ENCODE data around the gene METTL25B.

METTL25B gene

DNA sequence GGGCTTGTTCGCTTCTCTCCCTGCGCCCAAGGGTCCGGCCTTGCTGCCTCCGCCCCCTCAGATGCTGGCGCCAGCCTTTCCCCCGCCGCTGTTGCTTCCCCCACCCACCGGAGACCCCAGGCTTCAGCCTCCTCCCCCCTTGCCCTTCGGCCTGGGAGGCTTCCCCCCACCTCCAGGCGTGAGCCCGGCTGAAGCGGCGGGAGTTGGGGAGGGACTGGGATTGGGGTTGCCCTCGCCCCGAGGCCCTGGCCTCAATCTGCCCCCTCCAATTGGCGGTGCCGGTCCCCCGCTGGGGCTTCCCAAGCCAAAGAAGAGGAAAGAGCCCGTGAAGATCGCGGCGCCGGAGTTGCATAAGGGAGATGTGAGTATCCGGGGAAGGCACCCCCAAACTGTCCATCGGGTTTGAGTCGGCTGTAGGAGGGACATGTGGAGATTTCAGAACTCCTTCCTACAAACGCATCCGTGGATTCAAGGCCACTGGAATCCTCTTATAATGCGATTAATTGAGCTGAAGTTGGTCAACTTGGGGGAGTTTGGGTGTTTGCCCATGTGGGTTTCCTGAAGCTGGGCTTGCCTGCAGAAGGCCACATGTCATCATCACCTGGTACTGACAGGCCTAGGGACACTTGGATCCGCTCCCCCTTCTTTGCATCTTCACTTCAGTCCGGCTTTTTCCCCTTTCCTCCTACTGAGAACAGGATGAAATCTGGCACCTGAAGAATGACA, 39.8 kb downstream of the METTL25B start:
- Mint-ChIP-seq H3K27me3 (no peaks in the 10 kb centered on the region), H3K36me3 (ENCODE audit: low read depth) (peaks cover 36% of the 10 kb centered on the region), H3K9me3 (no peaks in the 10 kb centered on the region), H3K4me3 (no peak overlapping the region), H3K4me1 (ENCODE audit: low read depth) (peaks cover 60% of the 10 kb centered on the region), H3K27ac (no peak overlapping the region)
- intact Hi-C loops (cut with micrococcal nuclease) = loop anchor here (1.0 kb wide), 3 partner anchors 17 to 40 kb away; partner anchors contain the start of genes HDGF, ISG20L2, METTL25B and MRPL24

DNA sequence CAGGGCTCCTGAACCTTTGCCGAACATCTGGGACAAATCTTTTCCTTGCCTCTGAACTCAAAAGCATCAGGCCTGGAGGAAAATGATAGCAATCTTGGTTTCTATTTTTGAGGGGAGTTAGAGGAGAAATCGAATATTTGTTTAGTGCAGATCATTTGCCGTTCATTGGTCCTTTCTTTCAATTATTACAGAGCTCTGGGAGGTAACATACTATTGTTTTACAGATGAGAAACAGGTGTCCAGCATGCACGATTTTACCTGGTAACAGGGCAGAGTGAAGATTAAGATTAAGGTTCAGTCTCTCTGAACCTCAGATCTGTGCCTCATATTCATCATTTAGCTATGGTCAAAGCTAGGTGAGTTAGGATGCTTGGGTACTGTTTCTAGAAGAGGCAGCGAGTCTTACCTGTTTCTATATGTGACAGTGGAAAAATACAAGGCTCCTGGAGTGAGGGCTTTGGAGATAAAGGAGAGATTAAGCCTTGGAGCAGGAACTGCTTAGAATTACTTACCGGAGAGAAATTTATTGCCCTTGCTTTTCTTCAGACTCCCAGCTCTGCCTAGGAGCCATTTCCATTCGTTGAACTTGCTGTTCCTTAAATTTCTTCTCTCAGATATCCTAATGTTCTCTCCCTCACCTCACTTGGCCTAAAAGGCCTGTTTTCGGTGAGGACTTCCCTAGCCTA, 40.5 kb downstream of the METTL25B start:
- Mint-ChIP-seq H3K4me3 (no peak overlapping the region), H3K4me1 (ENCODE audit: low read depth) (peaks cover 61% of the 10 kb centered on the region), H3K36me3 (ENCODE audit: low read depth) (peaks cover 38% of the 10 kb centered on the region), H3K27me3 (no peaks in the 10 kb centered on the region), H3K27ac (no peak overlapping the region), H3K9me3 (no peaks in the 10 kb centered on the region)
- intact Hi-C loops (cut with micrococcal nuclease) = no loop called here

DNA sequence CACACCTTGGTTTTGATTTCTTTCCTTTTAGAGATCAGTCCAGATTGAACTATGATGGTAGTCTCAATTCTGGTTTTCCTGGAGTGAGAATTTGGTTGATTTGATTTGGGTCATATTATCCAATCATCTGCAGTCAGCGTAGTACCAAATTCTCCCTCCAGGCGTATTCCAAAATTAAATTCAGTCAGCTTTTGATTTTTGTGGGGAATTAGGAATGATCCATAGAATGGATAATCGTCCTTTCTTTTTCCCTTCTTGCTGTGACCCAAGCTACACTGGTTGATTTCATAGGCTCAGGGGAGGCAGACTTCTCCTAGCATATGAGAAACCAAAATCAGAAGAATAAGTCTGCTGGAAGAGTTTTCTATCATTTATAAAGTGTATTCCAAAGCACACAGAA, 44.0 kb downstream of the METTL25B start:
- H3K36me3 Mint-ChIP-seq (ENCODE audit: low read depth) = peaks cover 44% of the 10 kb centered on the region
- no peak overlapping the region for H3K4me3 Mint-ChIP-seq
- H3K9me3 Mint-ChIP-seq = no peaks in the 10 kb centered on the region
- intact Hi-C loops (cut with micrococcal nuclease) = no loop called here
- no peak overlapping the region for H3K27ac Mint-ChIP-seq
- peaks cover 54% of the 10 kb centered on the region for H3K4me1 Mint-ChIP-seq (ENCODE audit: low read depth)
- no peaks in the 10 kb centered on the region for H3K27me3 Mint-ChIP-seq

DNA sequence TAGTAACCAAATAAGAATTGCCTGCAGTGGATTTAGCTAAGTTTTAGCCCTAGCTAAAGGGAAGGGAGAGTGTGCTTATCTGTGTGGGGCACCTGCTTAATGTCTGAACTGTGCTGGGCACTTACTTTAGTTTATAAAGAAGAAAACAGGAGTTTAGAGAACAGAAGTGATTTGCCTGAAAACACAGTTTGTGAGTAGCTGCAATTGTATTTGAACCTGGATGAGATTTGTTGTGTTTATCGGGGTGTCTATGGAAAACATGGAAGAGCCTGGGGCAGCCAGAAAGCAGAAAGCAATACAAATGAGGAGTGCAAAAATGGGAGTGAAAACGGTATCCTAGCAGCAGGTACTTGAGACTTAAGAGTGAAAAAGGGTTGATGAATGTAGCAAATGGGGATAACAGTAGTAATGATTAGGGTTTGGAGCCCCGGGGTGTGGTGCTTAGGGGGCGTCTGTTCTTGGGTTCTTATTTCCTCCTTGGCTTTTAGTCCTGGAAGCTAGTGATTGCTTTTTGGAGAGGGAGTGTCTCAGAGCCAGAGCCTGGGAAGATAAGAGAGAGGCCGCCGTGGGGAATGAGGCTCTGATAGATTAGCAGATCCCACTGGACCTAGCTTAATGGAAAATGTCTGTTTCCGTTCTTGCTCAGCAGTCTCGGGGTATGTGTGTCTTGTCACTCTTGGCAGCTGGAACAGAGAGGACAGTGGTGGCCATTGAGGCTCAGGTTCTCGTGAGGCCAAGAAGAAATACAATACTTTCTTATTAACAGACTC, 44.6 kb downstream of the METTL25B start:
- Mint-ChIP-seq H3K4me3 (no peak overlapping the region), H3K27ac (no peak overlapping the region), H3K27me3 (no peaks in the 10 kb centered on the region), H3K36me3 (ENCODE audit: low read depth) (peaks cover 44% of the 10 kb centered on the region), H3K4me1 (ENCODE audit: low read depth) (peaks cover 60% of the 10 kb centered on the region), H3K9me3 (no peaks in the 10 kb centered on the region)
- intact Hi-C loops (cut with micrococcal nuclease) = no loop called here

DNA sequence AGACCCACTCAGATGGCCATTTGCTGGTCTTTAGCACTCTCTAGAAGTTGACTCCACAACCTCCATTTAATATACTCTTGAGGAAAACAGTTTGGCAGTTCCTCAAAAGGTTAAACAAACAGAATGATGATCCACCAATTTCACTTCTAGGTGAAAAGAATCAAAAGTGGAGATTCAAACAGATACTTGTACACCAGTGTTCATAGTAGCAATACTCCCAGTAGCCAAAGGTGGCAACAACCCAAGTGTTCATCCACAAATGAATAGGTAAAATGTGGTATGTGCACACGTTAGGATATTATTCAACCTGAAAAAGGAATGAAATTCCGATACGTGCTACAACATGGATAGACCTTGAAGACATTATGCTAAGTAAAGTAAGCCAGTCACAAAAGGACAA, 45.3 kb downstream of the METTL25B start:
- Mint-ChIP-seq H3K27me3 (no peaks in the 10 kb centered on the region), H3K36me3 (ENCODE audit: low read depth) (peaks cover 50% of the 10 kb centered on the region), H3K4me1 (ENCODE audit: low read depth) (peaks cover 57% of the 10 kb centered on the region), H3K9me3 (no peaks in the 10 kb centered on the region), H3K4me3 (no peak overlapping the region), H3K27ac (no peak overlapping the region)
- intact Hi-C loops (cut with micrococcal nuclease) = no loop called here

DNA sequence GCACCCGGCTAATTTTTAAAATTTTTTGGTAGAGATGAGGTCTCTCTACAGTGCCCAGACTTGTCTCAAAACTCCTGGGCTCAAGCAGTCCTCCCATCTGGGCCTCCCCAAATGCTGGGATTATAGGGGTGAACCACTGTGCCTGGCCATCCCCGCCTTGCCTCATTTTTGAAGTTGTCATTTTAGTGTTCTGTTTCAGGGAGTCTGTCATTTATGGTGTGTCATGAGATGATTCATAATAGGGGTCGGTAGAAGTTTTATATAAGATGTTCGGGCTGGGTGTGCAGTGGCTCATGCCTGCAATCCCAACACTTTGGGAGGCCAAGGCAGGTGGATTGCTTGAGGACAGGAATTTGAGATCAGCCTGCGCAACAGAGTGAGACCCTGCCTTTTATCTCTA, 47.5 kb downstream of the METTL25B start:
- intact Hi-C loops (cut with micrococcal nuclease) = no loop called here
- Mint-ChIP-seq H3K27ac (no peak overlapping the region), H3K36me3 (ENCODE audit: low read depth) (peaks cover 38% of the 10 kb centered on the region), H3K4me1 (ENCODE audit: low read depth) (peaks cover 35% of the 10 kb centered on the region), H3K4me3 (no peak overlapping the region), H3K9me3 (no peaks in the 10 kb centered on the region), H3K27me3 (no peaks in the 10 kb centered on the region)

DNA sequence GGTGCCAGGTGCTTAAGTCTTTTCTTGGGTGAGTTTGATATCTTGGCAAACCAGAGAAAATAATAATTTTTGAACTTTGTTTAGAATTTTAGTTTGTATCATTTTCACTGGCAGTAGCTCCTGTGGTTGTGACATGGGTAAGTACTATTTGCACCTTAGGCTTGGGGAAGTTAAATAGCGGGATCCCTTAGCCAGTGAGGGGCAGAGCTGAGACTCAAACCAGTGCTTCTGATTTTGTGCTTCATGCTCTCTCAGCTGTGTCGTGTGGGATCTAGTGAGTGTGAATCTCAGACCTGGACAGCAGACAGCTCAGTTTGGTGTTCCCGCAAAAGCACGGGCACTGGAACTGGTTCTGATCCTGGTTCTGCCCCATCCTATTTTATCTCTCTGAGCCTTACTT, 48.7 kb downstream of the METTL25B start:
- no peaks in the 10 kb centered on the region for H3K9me3 Mint-ChIP-seq
- peaks cover 40% of the 10 kb centered on the region for H3K36me3 Mint-ChIP-seq (ENCODE audit: low read depth)
- no peaks in the 10 kb centered on the region for H3K27me3 Mint-ChIP-seq
- peaks cover 35% of the 10 kb centered on the region for H3K4me1 Mint-ChIP-seq (ENCODE audit: low read depth)
- no peak overlapping the region for H3K4me3 Mint-ChIP-seq
- intact Hi-C loops (cut with micrococcal nuclease) = no loop called here
- no peak overlapping the region for H3K27ac Mint-ChIP-seq

DNA sequence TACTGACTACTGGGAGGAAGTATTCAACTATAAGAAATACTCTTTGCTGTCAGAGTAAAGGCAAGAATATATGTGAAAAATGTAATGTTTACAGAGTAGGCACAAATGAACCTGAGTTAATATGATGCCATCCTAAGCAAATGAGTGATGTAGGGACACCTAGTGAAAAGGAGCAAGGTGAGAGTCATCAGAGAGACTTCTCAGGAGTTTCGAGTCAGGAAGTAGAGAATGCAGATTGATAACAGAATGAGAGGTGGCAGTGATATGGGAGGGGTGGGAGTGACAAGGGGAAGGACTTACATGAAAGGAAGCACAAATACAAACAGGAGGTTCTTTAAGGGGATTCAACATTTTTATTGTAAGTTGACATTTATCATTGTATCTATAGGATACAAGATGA, 49.3 kb downstream of the METTL25B start:
- intact Hi-C loops (cut with micrococcal nuclease) = no loop called here
- no peaks in the 10 kb centered on the region for H3K9me3 Mint-ChIP-seq
- no peak overlapping the region for H3K27ac Mint-ChIP-seq
- no peaks in the 10 kb centered on the region for H3K27me3 Mint-ChIP-seq
- H3K4me3 Mint-ChIP-seq = no peak overlapping the region
- H3K36me3 Mint-ChIP-seq (ENCODE audit: low read depth) = peaks cover 40% of the 10 kb centered on the region
- H3K4me1 Mint-ChIP-seq (ENCODE audit: low read depth) = peaks cover 31% of the 10 kb centered on the region

DNA sequence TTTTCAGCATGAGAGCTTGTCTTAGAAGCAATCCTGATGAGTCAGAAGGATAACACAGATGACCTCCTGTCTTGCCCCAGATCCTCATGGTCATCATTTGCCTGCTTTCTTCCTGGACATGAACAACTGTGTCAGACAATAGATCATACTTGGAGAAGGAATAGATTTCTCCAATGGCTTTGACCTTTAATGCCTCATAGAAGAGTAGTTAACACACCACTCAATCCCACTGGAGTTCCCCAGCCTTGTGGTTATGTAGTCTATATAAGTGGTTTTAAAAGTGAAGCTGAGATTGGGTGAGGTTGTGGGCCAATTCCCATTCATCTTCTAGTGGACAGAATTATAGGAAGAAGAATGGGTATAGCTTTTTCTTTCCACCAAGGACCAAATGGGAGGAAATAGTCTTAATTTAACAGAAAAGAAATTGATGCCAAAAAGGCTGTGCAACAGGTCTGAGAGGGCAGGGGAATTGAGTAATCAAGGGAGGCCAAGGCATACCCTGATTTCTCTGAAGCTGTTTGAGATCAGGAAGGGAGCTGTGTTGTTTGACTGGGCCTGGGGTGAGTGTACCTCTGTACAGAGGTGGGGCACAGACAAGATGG, 53.4 kb downstream of the METTL25B start:
- Mint-ChIP-seq H3K36me3 (ENCODE audit: low read depth) (peaks cover 63% of the 10 kb centered on the region), H3K9me3 (no peaks in the 10 kb centered on the region), H3K27me3 (no peaks in the 10 kb centered on the region), H3K4me3 (no peak overlapping the region), H3K27ac (no peak overlapping the region), H3K4me1 (ENCODE audit: low read depth) (peaks cover 26% of the 10 kb centered on the region)
- intact Hi-C loops (cut with micrococcal nuclease) = no loop called here

DNA sequence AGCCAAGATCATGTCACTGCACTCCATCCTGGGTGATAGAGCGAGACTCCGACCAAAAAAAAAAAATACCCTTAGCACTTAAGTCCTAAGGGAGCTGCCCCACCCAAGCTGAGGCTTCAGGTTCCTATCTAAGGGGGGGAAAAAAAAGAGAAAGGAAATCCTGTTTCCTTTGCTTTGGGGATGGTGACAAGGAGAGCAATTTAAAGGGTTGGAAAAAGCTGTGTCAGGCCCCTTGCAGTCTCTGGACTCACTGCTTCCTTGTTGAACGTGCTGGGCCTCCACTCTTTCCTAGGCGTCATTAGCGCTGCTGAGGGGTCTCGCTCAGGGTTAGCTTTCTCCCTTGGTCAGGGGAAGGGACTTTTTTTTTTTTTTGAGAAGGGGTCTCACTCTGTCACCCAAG, 57.2 kb downstream of the METTL25B start:
- no peak overlapping the region for H3K4me3 Mint-ChIP-seq
- H3K9me3 Mint-ChIP-seq = no peaks in the 10 kb centered on the region
- peaks cover 87% of the 10 kb centered on the region for H3K36me3 Mint-ChIP-seq (ENCODE audit: low read depth)
- intact Hi-C loops (cut with micrococcal nuclease) = no loop called here
- H3K4me1 Mint-ChIP-seq (ENCODE audit: low read depth) = peaks cover 29% of the 10 kb centered on the region
- H3K27me3 Mint-ChIP-seq = no peaks in the 10 kb centered on the region
- H3K27ac Mint-ChIP-seq = no peak overlapping the region
